NCI-H345 (cell line): ENCODE results near the gene DERL3.
A peak's percentile ranks its signal among the peaks of the same experiment; 100 is the strongest.
"Not testable (repeated sequence)": the region's sequence is repeated elsewhere in the genome, so short reads cannot be mapped to it uniquely, and the experiment has no call there.

Experiments
- DNase-seq: peaks from one replicate; lab custom pipeline; 2025; lab: John Stamatoyannopoulos, UW

Gene DERL3

GRCh38 chr22:23838681-23839468 is at the start of gene DERL3:
Gene DERL3 (minus strand): TSS chr22:23839006. CDS start chr22:23838987, 19 bp downstream.
- DNase-seq, result peak; percentile 100

- DNase-seq, result no peak
Measured at GRCh38 chr22:23884140-23884539, 45.3 kb upstream of the DERL3 start.

GRCh38 chr22:23883658-23884057 is 44.9 kb upstream of the DERL3 start:
- DNase-seq, result no peak

- no peak for DNase-seq
Measured at GRCh38 chr22:23882370-23882769, 43.6 kb upstream of the DERL3 start.

GRCh38 chr22:23878219-23878618 is 39.4 kb upstream of the DERL3 start:
- no peak for DNase-seq

- no peak for DNase-seq
Measured at GRCh38 chr22:23877566-23877965, 38.8 kb upstream of the DERL3 start.

- DNase-seq, result no peak
Measured at GRCh38 chr22:23875801-23876200, 37.0 kb upstream of the DERL3 start.

GRCh38 chr22:23874871-23875270 is 36.1 kb upstream of the DERL3 start:
- DNase-seq, result no peak

GRCh38 chr22:23868580-23868979 is 29.8 kb upstream of the DERL3 start:
- no peak for DNase-seq

GRCh38 chr22:23864499-23865154 is 25.8 kb upstream of the DERL3 start:
- not testable (repeated sequence) for DNase-seq

- DNase-seq, result peak; percentile 66
Measured at GRCh38 chr22:23862103-23862502, 23.3 kb upstream of the DERL3 start.

- DNase-seq, result not testable (repeated sequence)
Measured at GRCh38 chr22:23860187-23860586, 21.4 kb upstream of the DERL3 start.

- DNase-seq, result no peak
Measured at GRCh38 chr22:23859201-23859600, 20.4 kb upstream of the DERL3 start.

- DNase-seq, result no peak
Measured at GRCh38 chr22:23858484-23858815, 19.6 kb upstream of the DERL3 start.

GRCh38 chr22:23857606-23858483 is 19.0 kb upstream of the DERL3 start, which contains the start of gene SLC2A11:
Gene SLC2A11 (plus strand): TSS chr22:23857875. CDS start chr22:23858000, 125 bp downstream.
- peak; percentile 99 for DNase-seq

- no peak for DNase-seq
Measured at GRCh38 chr22:23856721-23857605, 18.2 kb upstream of the DERL3 start.

- DNase-seq, result no peak
Measured at GRCh38 chr22:23850136-23850611, 11.4 kb upstream of the DERL3 start.

GRCh38 chr22:23849009-23850006 is 10.5 kb upstream of the DERL3 start:
- peak; percentile 90 for DNase-seq

GRCh38 chr22:23847991-23848864 is 9.4 kb upstream of the DERL3 start:
- DNase-seq, result no peak
